CD4-positive, alpha-beta T cell treated with Interleukin-4 for 4 hours (primary cell): ENCODE data around the gene ETV6.

ENCODE experiments used
- DNase-seq: peaks from one replicate; pipeline ENCODE4 v3.0.0-alpha.2; 2020

The ETV6 gene

GRCh38 chr12:11786638-11787365 lies 137.3 kb downstream of the ETV6 start:
- no peak for DNase-seq

- DNase-seq, result no peak
Observed at GRCh38 chr12:11787437-11787836, 138.0 kb downstream of the ETV6 start.

- DNase-seq, result no peak
Observed at GRCh38 chr12:11787933-11788849, 138.7 kb downstream of the ETV6 start.

- no peak for DNase-seq
Observed at GRCh38 chr12:11793921-11794710, 144.6 kb downstream of the ETV6 start.

- DNase-seq, result no peak
Observed at GRCh38 chr12:11794751-11795150, 145.3 kb downstream of the ETV6 start.

- no peak for DNase-seq
Observed at GRCh38 chr12:11795192-11795912, 145.9 kb downstream of the ETV6 start.

GRCh38 chr12:11795913-11796459 lies 146.5 kb downstream of the ETV6 start:
- no peak for DNase-seq

GRCh38 chr12:11797317-11797913 lies 147.9 kb downstream of the ETV6 start:
- no peak for DNase-seq

GRCh38 chr12:11798006-11798708 lies 148.7 kb downstream of the ETV6 start:
- DNase-seq, result no peak

GRCh38 chr12:11798856-11799501 lies 149.5 kb downstream of the ETV6 start:
- no peak for DNase-seq

- DNase-seq, result no peak
Observed at GRCh38 chr12:11799502-11799873, 150.0 kb downstream of the ETV6 start.

GRCh38 chr12:11801643-11802042 lies 152.2 kb downstream of the ETV6 start:
- DNase-seq, result no peak

- no peak for DNase-seq
Observed at GRCh38 chr12:11804130-11804529, 154.7 kb downstream of the ETV6 start.

- no peak for DNase-seq
Observed at GRCh38 chr12:11805043-11805442, 155.6 kb downstream of the ETV6 start.

- DNase-seq, result no peak
Observed at GRCh38 chr12:11805680-11806079, 156.2 kb downstream of the ETV6 start.

GRCh38 chr12:11807458-11807857 lies 158.0 kb downstream of the ETV6 start:
- no peak for DNase-seq

GRCh38 chr12:11808931-11809330 lies 159.5 kb downstream of the ETV6 start:
- no peak for DNase-seq

GRCh38 chr12:11810206-11810545 lies 160.7 kb downstream of the ETV6 start:
- DNase-seq, result no peak

- no peak for DNase-seq
Observed at GRCh38 chr12:11811008-11811407, 161.5 kb downstream of the ETV6 start.

GRCh38 chr12:11812241-11812585 lies 162.7 kb downstream of the ETV6 start:
- DNase-seq, result no peak
